NB4 (cell line): ENCODE results near the gene MRM2.
A peak's percentile ranks its signal among the peaks of the same experiment; 100 is the strongest.

ENCODE experiments used
- DNase-seq: peaks from one replicate; pipeline ENCODE4 v3.0.0; 2010; ENCODE audit warnings: low read depth
- H3K4me3 ChIP-seq: one replicate; pipeline ENCODE4 v1.5.1; 2011; ENCODE audit warnings: mild to moderate bottlenecking, low read depth, low read length, moderate library complexity
- MYC ChIP-seq: IDR thresholded peaks from 2 replicates; pipeline ENCODE4 v1.6.1; 2011; ENCODE audit warnings: low read depth, low read length
- POLR2A ChIP-seq: IDR thresholded peaks from 2 replicates; pipeline ENCODE4 v1.6.1; 2011; ENCODE audit warnings: mild to moderate bottlenecking; ENCODE audit not compliant: insufficient read length; ENCODE audit errors: extremely low read depth
- TF ChIP-seq, protein P1 (sequence below): IDR thresholded peaks from 2 replicates; pipeline ENCODE4 v1.6.1; 2011; ENCODE audit warnings: low read depth, low read length
- TF ChIP-seq, protein P2 (sequence below): IDR thresholded peaks from one replicate; pipeline ENCODE4 v1.5.1; 2012; ENCODE audit warnings: low read depth, low read length

MRM2 gene

DNA sequence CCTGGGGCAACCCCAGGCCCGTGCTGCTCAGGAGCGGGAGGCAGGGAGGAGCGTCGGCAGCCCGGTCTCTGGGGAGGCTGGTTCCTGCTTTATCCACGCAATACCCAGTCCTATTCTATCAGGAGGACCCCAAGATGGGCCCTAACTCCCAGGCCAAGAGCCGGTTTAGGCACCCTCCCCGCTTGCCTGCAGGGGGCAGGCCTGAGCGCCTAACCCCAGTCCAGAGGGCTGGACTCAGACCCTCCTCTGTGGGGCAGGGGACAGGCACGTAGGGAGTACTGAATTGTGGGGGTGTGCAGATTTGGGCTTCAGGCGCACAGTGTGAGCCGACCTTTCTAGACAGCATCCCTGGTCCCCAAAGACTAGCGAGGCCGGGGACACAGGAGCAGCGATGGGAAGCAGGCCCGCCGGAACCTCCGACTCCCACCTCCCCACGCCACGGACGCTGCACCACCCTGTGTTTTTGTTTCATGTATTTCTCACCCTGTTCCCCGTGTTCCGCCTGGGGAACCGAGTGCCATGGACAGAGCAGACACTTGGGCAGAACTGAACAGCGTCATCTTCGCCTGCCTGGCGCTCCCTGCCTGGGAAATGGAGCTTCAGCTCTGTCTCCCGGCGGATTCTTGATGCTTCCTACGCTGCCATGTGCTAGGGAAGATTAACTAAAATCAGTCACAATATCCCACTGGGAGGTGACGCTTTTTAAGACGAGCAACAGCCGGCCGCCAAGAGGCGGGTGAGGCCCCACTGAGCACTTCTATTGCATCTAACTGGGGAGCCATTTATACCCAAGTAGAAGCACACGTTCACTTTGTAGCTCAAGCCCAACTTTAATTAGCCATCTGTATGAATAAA lies 5.4 kb upstream of the MRM2 start:
- no peak overlapping the region for H3K4me3 ChIP-seq
- TF ChIP-seq, protein P1, sequence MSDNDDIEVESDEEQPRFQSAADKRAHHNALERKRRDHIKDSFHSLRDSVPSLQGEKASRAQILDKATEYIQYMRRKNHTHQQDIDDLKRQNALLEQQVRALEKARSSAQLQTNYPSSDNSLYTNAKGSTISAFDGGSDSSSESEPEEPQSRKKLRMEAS: no peak
- TF ChIP-seq, protein P2, sequence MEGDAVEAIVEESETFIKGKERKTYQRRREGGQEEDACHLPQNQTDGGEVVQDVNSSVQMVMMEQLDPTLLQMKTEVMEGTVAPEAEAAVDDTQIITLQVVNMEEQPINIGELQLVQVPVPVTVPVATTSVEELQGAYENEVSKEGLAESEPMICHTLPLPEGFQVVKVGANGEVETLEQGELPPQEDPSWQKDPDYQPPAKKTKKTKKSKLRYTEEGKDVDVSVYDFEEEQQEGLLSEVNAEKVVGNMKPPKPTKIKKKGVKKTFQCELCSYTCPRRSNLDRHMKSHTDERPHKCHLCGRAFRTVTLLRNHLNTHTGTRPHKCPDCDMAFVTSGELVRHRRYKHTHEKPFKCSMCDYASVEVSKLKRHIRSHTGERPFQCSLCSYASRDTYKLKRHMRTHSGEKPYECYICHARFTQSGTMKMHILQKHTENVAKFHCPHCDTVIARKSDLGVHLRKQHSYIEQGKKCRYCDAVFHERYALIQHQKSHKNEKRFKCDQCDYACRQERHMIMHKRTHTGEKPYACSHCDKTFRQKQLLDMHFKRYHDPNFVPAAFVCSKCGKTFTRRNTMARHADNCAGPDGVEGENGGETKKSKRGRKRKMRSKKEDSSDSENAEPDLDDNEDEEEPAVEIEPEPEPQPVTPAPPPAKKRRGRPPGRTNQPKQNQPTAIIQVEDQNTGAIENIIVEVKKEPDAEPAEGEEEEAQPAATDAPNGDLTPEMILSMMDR: peak; percentile 92
- peak; percentile 59 for DNase-seq

DNA sequence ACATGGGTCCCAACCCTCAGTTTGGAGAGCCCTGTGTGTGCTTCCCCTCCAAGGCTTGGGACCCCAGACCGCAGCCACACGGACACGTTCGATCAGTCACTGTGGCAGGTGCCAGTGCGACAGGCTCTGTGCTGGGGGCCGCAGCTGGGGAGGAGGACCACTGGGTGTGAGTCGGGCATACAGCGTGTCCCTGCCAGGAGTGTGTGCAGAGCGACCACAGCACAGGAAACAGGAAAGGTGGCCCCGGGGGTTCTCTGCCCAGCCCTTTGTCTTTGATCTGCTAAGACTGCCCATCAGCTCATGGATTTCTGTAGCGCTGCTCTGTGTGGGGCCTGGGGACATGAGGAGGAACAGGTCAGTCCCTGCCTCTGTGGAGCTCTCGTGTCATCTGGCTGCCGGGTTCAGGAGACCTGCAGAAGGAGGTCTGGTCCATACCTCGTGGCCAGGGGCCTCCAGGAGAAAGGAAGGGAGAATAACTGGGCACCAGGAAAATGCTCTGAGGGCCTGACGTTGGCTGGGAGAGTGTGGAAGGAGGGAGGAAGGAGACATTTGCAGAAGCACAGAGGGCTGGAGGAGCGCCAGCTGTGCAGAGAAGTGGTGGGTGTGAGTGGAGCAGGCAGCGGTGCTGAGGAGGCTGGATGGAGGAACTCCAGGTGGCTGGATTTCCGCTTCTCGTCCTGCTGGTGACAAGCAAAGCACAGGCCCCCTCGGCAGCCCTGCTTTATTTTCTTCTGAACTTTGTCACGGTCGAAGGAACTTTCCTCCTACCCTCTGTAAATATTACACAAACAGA lies 4.1 kb upstream of the MRM2 start:
- no peak for DNase-seq
- no peak overlapping the region for H3K4me3 ChIP-seq
- TF ChIP-seq, protein P1: no peak
- no peak for TF ChIP-seq MYC
- TF ChIP-seq, protein P2: no peak

DNA sequence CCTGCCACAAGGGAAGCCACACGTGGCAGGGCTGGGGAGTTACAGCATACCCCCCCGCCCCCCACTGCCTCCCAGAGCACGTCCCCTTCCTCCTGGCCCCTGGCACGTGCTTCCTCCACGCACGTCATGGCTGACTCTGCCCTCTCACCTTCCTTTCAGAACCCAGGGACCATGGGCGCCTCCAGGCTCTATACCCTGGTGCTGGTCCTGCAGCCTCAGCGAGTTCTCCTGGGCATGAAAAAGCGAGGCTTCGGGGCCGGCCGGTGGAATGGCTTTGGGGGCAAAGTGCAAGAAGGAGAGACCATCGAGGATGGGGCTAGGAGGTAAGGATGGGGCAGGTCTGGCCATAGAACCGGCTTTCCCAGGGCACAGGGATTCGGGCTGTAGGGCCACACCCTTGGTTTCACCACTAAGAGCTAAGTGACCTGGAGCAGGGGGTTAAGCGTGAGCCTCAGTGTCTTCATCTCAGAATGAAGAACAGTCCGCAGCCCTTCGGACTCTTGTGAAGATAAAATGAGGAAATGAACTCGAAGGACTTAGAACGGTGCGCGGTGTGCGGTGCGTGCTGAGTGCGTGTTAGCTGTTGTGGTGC lies 2.5 kb upstream of the MRM2 start:
- H3K4me3 ChIP-seq: no peak overlapping the region
- DNase-seq: no peak
- TF ChIP-seq POLR2A (no peak), MYC (no peak)
- TF ChIP-seq, protein P1: no peak
- TF ChIP-seq, protein P2: no peak

DNA sequence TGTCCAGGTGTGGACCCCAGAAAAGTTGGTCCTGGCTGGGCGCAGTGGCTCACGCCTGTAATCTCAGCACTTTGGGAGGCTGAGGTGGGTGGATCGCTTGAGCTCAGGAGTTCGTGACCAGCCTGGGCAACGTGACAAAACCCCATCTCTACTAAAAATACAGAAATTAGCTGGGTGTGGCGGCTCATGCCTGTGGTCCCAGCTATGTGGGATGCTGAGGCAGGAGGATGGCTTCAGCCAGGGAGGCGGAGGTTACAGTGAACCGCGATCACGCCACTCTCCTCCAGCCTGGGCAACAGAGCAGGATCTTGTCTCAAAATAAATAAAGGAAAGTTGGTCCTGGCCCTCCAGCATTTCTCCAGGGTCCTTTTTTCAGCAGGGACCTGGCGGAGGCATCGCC lies 1.5 kb upstream of the MRM2 start:
- no peak overlapping the region for H3K4me3 ChIP-seq
- no peak for TF ChIP-seq POLR2A
- TF ChIP-seq, protein P1: no peak
- TF ChIP-seq, protein P2: no peak
- no peak for TF ChIP-seq MYC
- DNase-seq: no peak

DNA sequence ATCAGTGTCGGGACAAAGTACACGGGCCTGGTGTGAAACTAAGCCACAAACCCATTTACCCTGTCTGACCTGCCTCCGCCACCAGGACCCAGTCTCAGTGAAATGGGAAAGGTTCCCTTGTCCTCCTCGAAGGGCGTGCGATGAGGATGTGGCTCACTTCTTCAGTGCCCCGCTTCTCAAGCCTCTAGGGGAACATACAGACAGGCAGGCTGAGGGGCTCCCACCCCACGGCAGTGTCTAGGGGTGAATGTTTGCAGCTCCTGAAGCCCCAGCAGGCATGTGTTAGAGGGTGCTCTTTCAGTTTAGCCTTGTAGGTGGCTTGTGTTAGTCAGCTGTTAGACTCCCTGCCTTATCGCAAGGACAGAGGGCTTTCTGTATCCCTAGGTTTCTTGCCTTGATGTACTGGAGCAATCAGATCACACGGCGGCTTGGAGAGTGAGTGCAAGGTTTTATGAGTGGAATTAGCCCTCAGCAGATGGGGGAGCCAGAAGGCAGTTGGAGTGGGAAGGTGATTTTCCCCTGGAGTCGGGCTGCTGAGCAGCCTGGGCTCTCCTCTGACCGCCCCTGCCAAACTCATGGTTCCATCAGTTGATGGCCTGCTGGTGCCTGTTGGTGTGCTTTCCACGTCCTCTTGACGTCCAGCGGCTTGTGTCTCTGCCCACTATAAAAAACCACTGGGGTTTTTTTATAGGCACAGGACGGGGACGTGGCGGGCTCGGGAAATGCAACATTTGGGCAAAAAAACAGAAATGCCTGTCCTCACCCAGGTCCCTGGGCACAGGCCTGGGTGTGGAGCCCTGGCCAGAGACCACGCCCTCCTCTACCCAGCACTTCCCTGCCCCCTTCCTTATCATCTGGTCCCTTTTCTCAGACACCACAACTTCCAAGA lies 780 bp upstream of the MRM2 start:
- H3K4me3 ChIP-seq: peak overlapping the region; percentile 92
- no peak for TF ChIP-seq POLR2A
- peak; percentile 46; the same call in 1 of the 2 replicates for TF ChIP-seq MYC
- TF ChIP-seq, protein P2: no peak
- TF ChIP-seq, protein P1: 0 out of 2 replicates have a peak, but pooled peaks have one; percentile 35
- DNase-seq: peak; percentile 70
